Cerebellar nuclear complex (tissue), 1 donor: ENCODE results near the gene ERGIC2.
"Not testable (repeated sequence)": the region's sequence is repeated elsewhere in the genome, so short reads cannot be mapped to it uniquely, and the experiment has no call there.

Experiments used
- DNase-seq, 2 experiments: peaks; one replicate each; lab custom pipeline; 2025; lab: John Stamatoyannopoulos, UW

Gene ERGIC2

GRCh38 chr12:29380536-29381523 lies at the start of gene ERGIC2:
TSS of gene ERGIC2 (minus strand) at chr12:29381172. CDS start at chr12:29371633, 9,539 bp downstream.
- peak; percentile 76 to 98 for DNase-seq

GRCh38 chr12:29430716-29431044 lies 49.7 kb upstream of the ERGIC2 start:
- DNase-seq: no peak

- DNase-seq: no peak
These were observed 49.2 kb upstream of the ERGIC2 start for GRCh38 chr12:29429999-29430715.

DNA sequence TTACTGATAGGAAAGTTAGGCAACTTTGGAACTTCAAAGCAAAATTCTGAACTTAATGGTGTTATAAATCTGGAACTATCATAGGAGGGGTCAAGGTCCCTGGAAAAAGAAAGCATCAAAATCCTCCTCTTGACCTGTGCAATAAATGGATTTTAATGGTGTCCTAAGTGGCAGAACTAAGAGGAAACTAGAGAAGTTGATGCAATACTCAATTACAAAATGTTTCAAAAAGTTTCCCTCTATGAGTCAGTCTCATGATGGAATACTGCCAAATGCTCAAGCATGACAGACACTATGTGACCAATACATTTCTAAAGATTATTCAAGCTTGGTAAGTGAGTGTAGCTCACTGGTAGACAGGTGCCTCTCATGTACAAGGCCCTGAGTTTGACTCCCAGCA lies 47.7 kb upstream of the ERGIC2 start:
- no peak for DNase-seq

DNA sequence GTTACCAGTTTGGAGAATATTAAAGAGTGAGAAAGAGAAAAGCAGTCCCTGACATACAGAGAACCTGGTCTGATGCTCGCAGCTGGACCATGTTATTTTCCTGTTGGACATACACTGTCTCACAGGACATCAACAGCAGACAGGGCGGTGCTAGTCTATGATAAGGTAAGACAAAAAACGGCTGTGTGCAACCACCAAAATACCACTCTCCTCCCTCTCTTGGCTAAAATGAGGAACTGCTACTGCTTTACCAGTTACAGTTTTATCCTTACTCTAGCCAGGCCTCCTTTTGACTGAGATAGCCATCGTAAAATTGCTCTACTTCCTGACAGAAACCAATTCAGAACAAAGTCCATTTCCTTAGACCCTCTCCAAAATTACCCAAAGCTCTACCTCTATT lies 47.0 kb upstream of the ERGIC2 start:
- no peak for DNase-seq

- no peak for DNase-seq
These were observed 45.5 kb upstream of the ERGIC2 start for GRCh38 chr12:29426498-29426897.

- DNase-seq: no peak
These were observed 44.8 kb upstream of the ERGIC2 start for GRCh38 chr12:29425722-29426121.

GRCh38 chr12:29416748-29417147 lies 35.8 kb upstream of the ERGIC2 start:
- no peak for DNase-seq

DNA sequence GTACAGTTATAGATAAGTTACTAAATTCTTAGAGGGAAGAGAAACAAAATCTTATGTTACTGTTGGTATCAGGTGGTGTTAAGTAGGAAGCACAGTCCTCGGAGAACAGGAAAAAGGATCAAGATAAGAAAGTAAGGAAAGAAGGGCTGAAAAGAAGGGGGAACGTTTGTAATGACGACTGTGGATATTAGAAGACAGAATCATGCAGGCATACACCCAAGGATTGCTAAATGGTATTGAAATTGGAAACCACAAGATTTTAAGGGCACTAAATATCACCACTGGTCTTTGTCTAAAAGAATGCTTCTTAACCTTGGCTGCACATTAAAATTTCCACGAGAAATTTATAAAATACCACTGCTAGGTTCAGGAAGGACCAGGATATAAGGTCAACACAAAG lies 34.1 kb upstream of the ERGIC2 start:
- DNase-seq: no peak

- DNase-seq: no peak
These were observed 33.4 kb upstream of the ERGIC2 start for GRCh38 chr12:29414368-29414767.

GRCh38 chr12:29405561-29405960 lies 24.6 kb upstream of the ERGIC2 start:
- DNase-seq: no peak

- no peak for DNase-seq
These were observed 23.0 kb upstream of the ERGIC2 start for GRCh38 chr12:29403991-29404390.

DNA sequence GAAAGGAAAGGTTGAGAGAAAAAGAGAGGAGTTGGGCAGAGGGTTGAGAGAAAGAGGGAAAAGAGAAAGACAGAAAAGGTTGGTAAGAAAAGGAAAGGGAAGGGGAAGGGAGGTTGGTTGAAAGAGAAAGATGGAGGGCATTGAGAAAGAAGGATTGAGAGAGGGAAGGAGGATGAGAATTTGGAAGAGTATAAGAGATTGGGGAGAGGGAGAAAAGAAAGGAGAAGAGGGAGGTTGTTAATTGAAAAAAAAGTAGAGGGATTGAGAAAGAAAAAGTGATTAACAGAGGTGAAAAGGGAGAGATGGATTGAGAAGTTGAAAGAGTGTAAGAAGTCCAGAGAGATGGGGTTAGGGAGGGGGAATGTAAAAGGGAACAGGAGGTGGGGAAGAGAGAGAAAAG lies 21.5 kb upstream of the ERGIC2 start:
- no peak for DNase-seq

- DNase-seq: no peak
These were observed 17.5 kb upstream of the ERGIC2 start for GRCh38 chr12:29398495-29398894.

DNA sequence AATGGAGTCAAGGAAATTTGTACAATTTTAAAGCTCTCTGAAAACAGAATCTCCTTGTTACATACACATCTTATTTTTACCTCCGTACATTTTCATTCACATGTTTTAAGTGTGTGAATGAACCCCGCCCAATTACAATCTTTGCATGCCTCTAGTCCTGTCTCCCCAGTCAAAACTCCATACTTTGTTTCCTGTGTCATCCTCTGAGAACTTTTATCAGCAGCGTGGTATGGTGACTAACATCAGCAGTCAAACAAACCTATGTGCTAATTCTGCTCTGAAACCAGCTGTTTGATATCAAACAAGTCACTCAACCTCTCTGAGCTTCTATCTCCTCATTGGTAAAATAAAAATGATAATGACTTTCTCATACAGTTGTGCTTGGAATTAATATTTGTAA lies 15.8 kb upstream of the ERGIC2 start:
- no peak for DNase-seq

- DNase-seq: no peak
These were observed 14.4 kb upstream of the ERGIC2 start for GRCh38 chr12:29395356-29395755.

DNA sequence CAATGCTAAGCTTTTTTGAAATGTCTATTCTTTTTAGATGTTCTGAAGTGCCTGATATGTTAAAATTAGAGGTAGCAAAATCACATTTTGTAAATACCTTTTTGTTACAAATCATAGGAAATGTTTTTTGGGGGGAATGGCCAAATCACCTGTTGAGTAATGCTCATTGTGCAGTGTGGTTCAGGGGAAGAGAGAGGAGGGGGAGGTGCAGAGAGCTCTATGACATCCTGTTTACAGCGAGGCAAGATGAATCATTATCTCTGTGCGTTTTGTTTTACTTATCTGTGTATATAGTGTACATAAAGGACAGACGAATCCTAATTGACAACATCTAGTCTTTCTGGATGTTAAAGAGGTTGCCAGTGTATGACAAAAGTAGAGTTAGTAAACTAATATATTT lies 9.4 kb upstream of the ERGIC2 start:
- not testable (repeated sequence) for DNase-seq

DNA sequence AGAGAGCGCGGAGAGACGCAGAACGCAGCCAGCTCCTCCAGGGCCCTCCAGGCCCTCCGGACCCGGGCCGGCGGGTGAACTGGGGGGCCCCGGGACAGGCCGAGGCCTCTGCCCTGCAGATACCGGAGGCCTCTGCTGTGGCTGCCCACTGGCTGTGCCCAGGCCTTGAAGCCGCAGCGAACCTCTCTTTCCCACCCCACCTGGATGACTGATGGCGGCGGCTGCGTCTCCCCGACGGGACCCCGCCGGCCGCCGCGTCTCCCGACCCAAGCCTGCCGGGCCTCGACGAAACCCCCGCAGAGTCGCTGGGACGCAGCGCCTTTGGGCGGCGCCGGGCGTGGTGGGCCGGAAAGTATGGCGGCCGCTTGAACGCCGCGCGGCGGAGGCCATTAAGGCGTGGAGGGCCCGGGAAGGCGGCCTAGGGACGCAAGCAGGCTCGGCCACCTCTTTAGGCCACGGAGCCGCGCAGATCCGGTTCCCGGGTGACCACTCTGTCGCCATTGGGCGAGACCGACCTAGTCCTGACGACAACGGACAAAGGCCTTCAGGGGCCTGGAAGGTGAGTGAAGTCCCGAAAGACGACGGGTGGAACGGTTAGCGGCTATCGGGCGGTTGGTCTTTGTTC lies 8.4 kb upstream of the ERGIC2 start:
- no peak for DNase-seq

GRCh38 chr12:29386084-29386680 lies 5.2 kb upstream of the ERGIC2 start:
- not testable (repeated sequence) for DNase-seq

- DNase-seq: not testable (repeated sequence)
These were observed 4.2 kb upstream of the ERGIC2 start for GRCh38 chr12:29385194-29385593.

DNA sequence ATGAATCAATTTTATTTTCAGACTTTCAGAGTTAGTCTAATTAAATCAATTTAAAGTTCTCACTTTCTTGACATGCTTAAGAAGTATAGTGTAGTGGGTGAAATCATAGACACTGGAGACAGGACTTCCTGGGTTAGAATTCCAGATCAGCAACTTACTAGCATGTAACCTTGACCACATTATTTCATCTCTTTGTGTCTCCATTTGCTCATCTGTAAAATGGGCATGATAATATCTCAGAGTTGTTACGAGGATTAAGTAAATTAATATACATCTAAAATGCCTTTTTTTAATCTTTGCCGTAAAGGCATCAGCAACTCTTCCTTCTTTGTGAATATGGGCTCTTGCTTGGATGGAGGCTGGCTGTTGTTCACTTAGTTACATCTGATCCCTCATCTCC lies 1.3 kb upstream of the ERGIC2 start:
- no peak for DNase-seq

DNA sequence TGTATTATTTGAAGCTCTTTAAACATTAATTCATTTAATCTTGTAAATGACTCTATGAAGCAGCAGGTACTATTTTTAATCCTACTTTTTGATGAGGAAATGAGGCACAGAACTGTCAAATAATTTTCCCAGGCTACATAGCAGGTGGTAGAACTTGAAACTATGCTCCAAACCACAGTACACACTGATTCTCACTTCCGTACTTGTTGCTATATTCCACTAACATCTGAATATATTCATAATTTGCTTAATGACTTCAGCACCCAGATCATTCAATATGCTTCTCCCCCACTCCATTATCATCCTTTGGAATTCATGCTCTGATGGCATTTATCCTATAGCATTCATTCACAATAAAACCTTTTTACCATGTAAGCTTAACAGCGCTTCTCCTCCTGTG lies 4.9 kb downstream of the ERGIC2 start:
- DNase-seq: no peak
